GM12864 (cell line): ENCODE data around the gene NHEJ1.

ENCODE experiments used
- DNase-seq: peaks from one replicate; pipeline ENCODE4 v3.0.0-alpha.2; 2011; ENCODE audit warnings: low read depth
- H3K4me3 ChIP-seq: 2 replicates; pipeline ENCODE4 v1.5.1; 2011; ENCODE audit warnings: mild to moderate bottlenecking, low read depth, low read length, control low read depth
- TF ChIP-seq, protein P1 (sequence below): IDR thresholded peaks from 2 replicates; pipeline ENCODE4 v1.5.1; 2011; ENCODE audit warnings: low read depth, mild to moderate bottlenecking, moderate library complexity, low read length, control low read depth, inconsistent platforms; ENCODE audit errors: missing control alignments

NHEJ1 gene

DNA sequence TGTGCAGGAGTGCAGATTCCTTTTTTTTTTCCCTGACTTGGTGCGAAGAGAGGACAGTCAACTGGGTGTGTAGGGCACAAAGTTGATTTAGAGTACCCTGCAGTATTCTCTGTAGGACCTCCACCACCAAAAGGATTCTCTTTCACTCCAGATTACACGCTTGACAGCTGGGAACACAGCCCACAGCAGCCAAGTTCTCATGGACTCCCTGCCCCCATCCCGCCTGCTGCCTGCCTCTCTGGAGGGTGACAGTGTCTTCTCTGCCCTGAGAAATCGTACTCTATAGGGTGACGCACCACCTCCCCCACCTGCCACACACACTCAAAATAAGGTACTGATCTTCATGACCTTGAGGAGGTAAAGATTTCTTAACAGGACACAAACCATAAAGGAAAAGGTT, 73.3 kb downstream of the NHEJ1 start:
- DNase-seq: no peak
- TF ChIP-seq, protein P1, sequence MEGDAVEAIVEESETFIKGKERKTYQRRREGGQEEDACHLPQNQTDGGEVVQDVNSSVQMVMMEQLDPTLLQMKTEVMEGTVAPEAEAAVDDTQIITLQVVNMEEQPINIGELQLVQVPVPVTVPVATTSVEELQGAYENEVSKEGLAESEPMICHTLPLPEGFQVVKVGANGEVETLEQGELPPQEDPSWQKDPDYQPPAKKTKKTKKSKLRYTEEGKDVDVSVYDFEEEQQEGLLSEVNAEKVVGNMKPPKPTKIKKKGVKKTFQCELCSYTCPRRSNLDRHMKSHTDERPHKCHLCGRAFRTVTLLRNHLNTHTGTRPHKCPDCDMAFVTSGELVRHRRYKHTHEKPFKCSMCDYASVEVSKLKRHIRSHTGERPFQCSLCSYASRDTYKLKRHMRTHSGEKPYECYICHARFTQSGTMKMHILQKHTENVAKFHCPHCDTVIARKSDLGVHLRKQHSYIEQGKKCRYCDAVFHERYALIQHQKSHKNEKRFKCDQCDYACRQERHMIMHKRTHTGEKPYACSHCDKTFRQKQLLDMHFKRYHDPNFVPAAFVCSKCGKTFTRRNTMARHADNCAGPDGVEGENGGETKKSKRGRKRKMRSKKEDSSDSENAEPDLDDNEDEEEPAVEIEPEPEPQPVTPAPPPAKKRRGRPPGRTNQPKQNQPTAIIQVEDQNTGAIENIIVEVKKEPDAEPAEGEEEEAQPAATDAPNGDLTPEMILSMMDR: no peak
- H3K4me3 ChIP-seq: no peak overlapping the region

DNA sequence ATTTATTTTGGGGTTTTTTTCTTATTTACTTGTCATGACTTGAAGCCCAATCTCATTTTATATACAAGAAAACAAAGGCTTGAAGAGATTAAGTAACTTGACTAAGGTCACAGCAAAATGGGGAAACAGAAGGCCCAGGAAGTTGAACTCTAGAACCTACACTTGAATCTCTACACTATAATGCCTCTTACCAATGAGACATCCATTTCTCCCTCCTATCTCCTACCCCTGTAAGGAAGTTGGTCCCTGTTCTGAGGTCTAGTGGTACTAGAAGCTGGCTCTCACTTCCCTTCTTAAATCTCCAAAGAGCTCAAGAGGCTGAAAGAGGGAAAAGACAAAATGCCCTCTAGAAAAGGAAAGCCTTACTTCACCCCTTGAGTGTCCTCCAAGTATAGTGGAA, 74.4 kb downstream of the NHEJ1 start:
- DNase-seq: no peak
- TF ChIP-seq, protein P1: no peak
- no peak overlapping the region for H3K4me3 ChIP-seq

DNA sequence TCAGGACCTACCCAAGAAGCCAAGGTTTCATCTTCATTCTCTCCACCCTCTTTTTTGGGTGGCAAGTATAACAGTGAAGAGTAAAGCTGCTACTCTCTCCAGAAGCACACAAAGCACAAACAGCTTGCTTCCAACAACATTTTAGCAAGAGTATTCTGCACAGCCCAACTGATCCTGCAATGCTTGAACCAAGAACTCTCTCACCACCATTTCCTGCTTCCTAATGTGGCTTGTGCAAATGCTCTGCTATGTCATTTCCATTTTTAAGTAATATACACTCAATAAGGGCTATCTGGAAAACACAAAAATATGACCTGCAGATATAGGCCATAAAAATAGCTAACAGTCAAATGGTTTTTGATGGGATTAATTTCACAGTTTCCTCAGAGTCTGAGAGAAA, 75.8 kb downstream of the NHEJ1 start:
- TF ChIP-seq, protein P1: no peak
- no peak for DNase-seq
- H3K4me3 ChIP-seq: no peak overlapping the region

DNA sequence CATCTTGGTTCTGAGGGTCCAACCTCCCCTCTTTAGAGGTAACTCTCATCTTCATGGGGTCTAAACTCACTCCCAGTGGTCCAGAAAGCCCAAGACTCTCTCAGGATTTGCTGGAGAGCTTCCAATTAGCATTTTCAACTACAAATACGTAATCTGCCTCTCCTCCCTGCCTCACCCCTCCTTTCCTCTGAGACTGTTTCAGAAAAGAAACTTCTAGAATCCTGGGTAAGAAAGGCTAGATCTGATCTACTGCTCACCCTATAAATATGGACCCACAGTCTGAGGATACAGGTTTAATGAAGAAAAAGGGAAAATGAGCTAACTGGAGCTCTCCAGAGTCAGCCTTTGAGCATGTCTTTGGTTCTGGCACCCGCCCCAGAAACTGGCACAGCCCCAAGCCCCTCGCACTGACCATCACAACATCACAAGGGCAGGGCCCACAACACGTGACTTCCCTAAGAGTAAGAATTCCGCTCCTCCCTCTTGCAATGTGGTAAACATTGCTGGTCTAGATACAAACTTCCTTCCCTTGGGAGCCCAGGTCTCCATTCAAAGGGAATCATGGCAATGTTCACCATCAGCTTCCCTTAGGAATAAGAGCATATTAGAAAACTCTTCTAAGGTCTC, 78.2 kb downstream of the NHEJ1 start:
- no peak for DNase-seq
- no peak overlapping the region for H3K4me3 ChIP-seq
- TF ChIP-seq, protein P1: no peak

DNA sequence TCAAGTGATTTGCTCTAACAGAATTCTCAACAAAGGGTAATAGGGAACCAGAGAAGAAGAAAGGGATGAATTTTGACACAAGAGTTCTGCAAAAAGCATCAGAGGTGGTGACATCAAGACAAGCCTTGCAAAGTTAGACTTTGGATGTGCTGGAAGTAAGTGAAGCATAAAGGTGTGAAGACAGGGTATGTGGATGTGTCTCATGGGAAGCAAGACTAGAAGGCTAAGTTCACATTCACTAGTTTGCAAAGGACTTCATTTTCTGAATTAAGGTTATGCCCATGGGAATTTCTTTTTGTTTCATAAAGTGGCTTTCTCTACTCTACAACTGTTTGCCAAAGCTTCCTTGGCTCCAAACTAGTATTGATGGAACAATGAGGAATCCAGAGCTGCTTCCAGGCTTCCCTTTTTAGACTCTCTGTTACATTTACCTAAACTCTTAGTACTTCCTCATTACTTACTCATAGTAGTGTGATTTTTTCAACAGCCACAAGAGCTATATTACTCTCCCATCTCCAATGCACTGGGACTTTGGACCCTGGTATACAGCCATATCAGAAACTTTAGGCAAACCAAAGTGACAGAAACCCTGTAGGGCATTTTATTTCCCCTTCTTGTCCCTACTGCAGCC, 78.8 kb downstream of the NHEJ1 start:
- DNase-seq: no peak
- TF ChIP-seq, protein P1: no peak
- H3K4me3 ChIP-seq: no peak overlapping the region

- DNase-seq: no peak
- TF ChIP-seq, protein P1: no peak
Observed at GRCh38 chr2:219081096-219081495, 79.5 kb downstream of the NHEJ1 start.

GRCh38 chr2:219079417-219079816, 81.2 kb downstream of the NHEJ1 start:
- DNase-seq: no peak
- TF ChIP-seq, protein P1: no peak
- no peak overlapping the region for H3K4me3 ChIP-seq

More at GRCh38 chr2:219081096-219081495, 79.5 kb downstream of the NHEJ1 start:
- H3K4me3 ChIP-seq: no peak overlapping the region
